Sciatic nerve (tissue), 2 donors: ENCODE results near the gene SLIT3. TPM values are rescaled to one million over a fixed set of nuclear protein-coding genes. Genes with fewer than 3 reads are reported as not detected.

Source experiments
- ATAC-seq: fragments of 200-7000 bp; cut with Tn5 transposase; one replicate; pipeline ENCODE4 v1.9.1; 2020; ENCODE audit warnings: mild to moderate bottlenecking, moderate library complexity
- DNase-seq: peaks from one replicate; pipeline ENCODE4 v3.0.0-alpha.2; 2020; ENCODE audit warnings: low spot score
- intact Hi-C: fragments of 100-400 bp; cut with DNase I; formaldehyde crosslinking; loops from one replicate; pipeline ENCODE4 v1.14.2; 2022
- total RNA-seq: library from RNA; stranded (reverse); fragmentation: NEBNext Ultra II Directional; extraction: Animal tissue kit (Norgen Biotek cat#: 25700); gene quantifications from one replicate; pipeline ENCODE4 v1.2.1, GENCODE V29; 2021
- donor health status: DM: no; HTN: no; CAD: no.
- donor health status: DM: no; HTN: no; CAD: no.

SLIT3 gene
- total RNA-seq, 1 donor from 2014 or later = 50.6 TPM

GRCh38 chr5:168879331-168879730 is 421.6 kb downstream of the SLIT3 start:
- ATAC-seq = no peak
- DNase-seq = no peak
- intact Hi-C loops = no loop called here

GRCh38 chr5:168878135-168878745 is 422.7 kb downstream of the SLIT3 start:
- intact Hi-C loops = no loop called here
- ATAC-seq (no peak), DNase-seq (no peak)

- DNase-seq (no peak), ATAC-seq (no peak)
- intact Hi-C loops = no loop called here
Measured at GRCh38 chr5:168877132-168877892, 423.6 kb downstream of the SLIT3 start.

- intact Hi-C loops = no loop called here
- ATAC-seq (no peak), DNase-seq (no peak)
Measured at GRCh38 chr5:168876419-168876818, 424.5 kb downstream of the SLIT3 start.

GRCh38 chr5:168875832-168876231 is 425.1 kb downstream of the SLIT3 start:
- intact Hi-C loops = no loop called here
- no peak for ATAC-seq
- no peak for DNase-seq

GRCh38 chr5:168874713-168875380 is 426.1 kb downstream of the SLIT3 start:
- intact Hi-C loops = no loop called here
- ATAC-seq (no peak), DNase-seq (no peak)

- ATAC-seq (no peak), DNase-seq (no peak)
- intact Hi-C loops = no loop called here
Measured at GRCh38 chr5:168872246-168872645, 428.7 kb downstream of the SLIT3 start.

- intact Hi-C loops = no loop called here
- ATAC-seq (no peak), DNase-seq (no peak)
Measured at GRCh38 chr5:168870910-168871309, 430.0 kb downstream of the SLIT3 start.

GRCh38 chr5:168869615-168870227 is 431.2 kb downstream of the SLIT3 start:
- no peak for ATAC-seq
- intact Hi-C loops = no loop called here
- no peak for DNase-seq

GRCh38 chr5:168867241-168867640 is 433.7 kb downstream of the SLIT3 start:
- ATAC-seq = no peak
- DNase-seq = no peak
- intact Hi-C loops = no loop called here

- intact Hi-C loops = no loop called here
- DNase-seq (no peak), ATAC-seq (no peak)
Measured at GRCh38 chr5:168865968-168866367, 435.0 kb downstream of the SLIT3 start.

GRCh38 chr5:168863021-168863420 is 437.9 kb downstream of the SLIT3 start:
- no peak for ATAC-seq
- intact Hi-C loops = no loop called here
- DNase-seq = no peak

GRCh38 chr5:168860503-168860902 is 440.4 kb downstream of the SLIT3 start:
- ATAC-seq (no peak), DNase-seq (no peak)
- intact Hi-C loops = no loop called here

GRCh38 chr5:168860081-168860480 is 440.9 kb downstream of the SLIT3 start:
- no peak for ATAC-seq

GRCh38 chr5:168859471-168859870 is 441.5 kb downstream of the SLIT3 start:
- ATAC-seq = no peak
- intact Hi-C loops = no loop called here
- DNase-seq = no peak

More at GRCh38 chr5:168860081-168860480, 440.9 kb downstream of the SLIT3 start:
- no peak for DNase-seq
- intact Hi-C loops = no loop called here

- intact Hi-C loops = no loop called here
- ATAC-seq = no peak
- no peak for DNase-seq
Measured at GRCh38 chr5:168858994-168859393, 441.9 kb downstream of the SLIT3 start.

GRCh38 chr5:168858371-168858770 is 442.6 kb downstream of the SLIT3 start:
- intact Hi-C loops = no loop called here
- DNase-seq (no peak), ATAC-seq (no peak)

- ATAC-seq = no peak
- intact Hi-C loops = no loop called here
- no peak for DNase-seq
Measured at GRCh38 chr5:168853972-168854371, 447.0 kb downstream of the SLIT3 start.

- ATAC-seq = peak; percentile 29
- intact Hi-C loops = no loop called here
Measured at GRCh38 chr5:168852329-168852728, 448.6 kb downstream of the SLIT3 start.

GRCh38 chr5:168851902-168852321 is 449.0 kb downstream of the SLIT3 start:
- DNase-seq (no peak), ATAC-seq (peak; percentile 95)
- intact Hi-C loops = no loop called here

More at GRCh38 chr5:168852329-168852728, 448.6 kb downstream of the SLIT3 start:
- no peak for DNase-seq
